RWPE1 (cell line): Measurements from ENCODE around the gene GPR39.
A peak's percentile ranks its signal among the peaks of the same experiment; 100 is the strongest.

Source experiments
- CTCF ChIA-PET: fragments of 350-600 bp; sonication (Branson Sonifier 250); formaldehyde crosslinking; extraction: SDS; loops from one replicate; lab custom pipeline; 2021; lab: Yijun Ruan, JAX
- POLR2A ChIA-PET: fragments of 400-600 bp; formaldehyde crosslinking; extraction: SDS; loops from one replicate; lab custom pipeline; 2020; ENCODE audit warnings: antibody characterized with exemption; ENCODE audit not compliant: low non-redundant PET; lab: Yijun Ruan, JAX
- DNase-seq: peaks from one replicate; pipeline ENCODE4 v3.0.0; 2012; ENCODE audit warnings: low spot score
- H3K27ac ChIP-seq: fragments of 450-650 bp; 2 replicates; pipeline ENCODE4 v1.5.1; 2017
- CTCF ChIP-seq: fragments of 450-650 bp; conservative IDR thresholded peaks from 2 replicates; pipeline ENCODE4 v1.5.1; 2017; ENCODE audit warnings: low read depth, mild to moderate bottlenecking

GPR39 gene

DNA sequence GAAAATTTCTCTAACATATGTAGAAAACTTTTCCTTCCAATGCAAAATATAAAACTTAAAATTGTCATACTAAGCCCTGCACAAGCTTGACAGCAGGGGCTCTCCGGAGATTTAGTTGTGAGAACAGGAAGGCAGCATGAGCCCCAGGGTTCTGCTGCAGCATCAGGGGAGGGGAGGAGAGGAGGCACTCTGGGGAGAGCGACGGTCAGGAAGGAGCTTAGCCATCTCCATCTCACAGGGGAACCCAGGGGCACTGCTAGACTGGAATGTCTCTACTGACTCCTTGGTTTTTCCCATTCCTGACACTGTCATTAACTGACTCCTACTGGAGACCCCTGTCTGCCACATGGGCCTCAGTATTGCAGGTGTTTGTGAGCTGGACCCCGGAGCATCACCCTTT, 123.6 kb downstream of the GPR39 start:
- CTCF ChIA-PET: interaction anchor here (0.6 kb wide), 1 partner anchor 90 kb away, joined by 3 read pairs; no protein-coding TSS in a partner anchor
- POLR2A ChIA-PET: no interaction called here
- no peak overlapping the region for H3K27ac ChIP-seq
- no peak for DNase-seq
- no peak for TF ChIP-seq CTCF

DNA sequence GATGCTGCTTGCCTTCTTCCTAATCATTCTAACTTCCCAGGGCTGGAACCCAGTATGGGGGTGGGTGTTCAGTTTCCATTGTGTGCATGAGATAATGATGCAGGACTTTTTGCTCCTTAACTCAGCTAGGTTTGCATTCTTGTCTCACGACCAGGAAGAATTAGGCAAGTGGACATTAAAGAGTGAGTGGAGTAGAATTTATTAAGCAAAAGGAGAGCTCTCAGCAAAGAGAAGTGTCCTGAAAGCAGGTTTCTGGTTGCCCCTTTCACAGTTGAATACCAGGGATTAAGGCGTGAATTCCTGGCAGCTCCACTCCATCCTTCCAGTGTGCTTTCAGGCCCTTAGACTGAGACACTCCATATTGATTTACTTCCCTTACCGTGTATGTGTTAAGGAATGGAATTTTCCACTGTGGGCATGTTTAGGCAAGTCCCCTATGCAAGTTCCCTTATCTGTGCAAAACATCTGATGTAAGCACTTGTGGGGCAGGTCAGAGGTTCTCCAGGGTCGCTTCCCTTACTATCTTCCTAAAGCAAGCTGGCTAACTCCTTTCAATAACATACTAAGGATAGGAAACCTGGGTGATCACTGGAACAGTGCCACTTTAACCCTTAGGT, 126.5 kb downstream of the GPR39 start:
- ChIA-PET CTCF (interaction anchor here (0.5 to 0.6 kb wide), 2 partner anchors 36 to 130 kb away, joined by 3 to 4 read pairs; no protein-coding TSS in a partner anchor), POLR2A (no interaction called here)
- H3K27ac ChIP-seq: no peak overlapping the region
- TF ChIP-seq CTCF: no peak
- DNase-seq: no peak

- TF ChIP-seq CTCF: no peak
- CTCF ChIA-PET: interaction anchor here (0.6 kb wide), 2 partner anchors 14 to 628 kb away, joined by 4 read pairs; no protein-coding TSS in a partner anchor
- H3K27ac ChIP-seq: no peak overlapping the region
- POLR2A ChIA-PET: no interaction called here
- DNase-seq: no peak
Observed at GRCh38 chr2:132544006-132544630, 127.5 kb downstream of the GPR39 start.

DNA sequence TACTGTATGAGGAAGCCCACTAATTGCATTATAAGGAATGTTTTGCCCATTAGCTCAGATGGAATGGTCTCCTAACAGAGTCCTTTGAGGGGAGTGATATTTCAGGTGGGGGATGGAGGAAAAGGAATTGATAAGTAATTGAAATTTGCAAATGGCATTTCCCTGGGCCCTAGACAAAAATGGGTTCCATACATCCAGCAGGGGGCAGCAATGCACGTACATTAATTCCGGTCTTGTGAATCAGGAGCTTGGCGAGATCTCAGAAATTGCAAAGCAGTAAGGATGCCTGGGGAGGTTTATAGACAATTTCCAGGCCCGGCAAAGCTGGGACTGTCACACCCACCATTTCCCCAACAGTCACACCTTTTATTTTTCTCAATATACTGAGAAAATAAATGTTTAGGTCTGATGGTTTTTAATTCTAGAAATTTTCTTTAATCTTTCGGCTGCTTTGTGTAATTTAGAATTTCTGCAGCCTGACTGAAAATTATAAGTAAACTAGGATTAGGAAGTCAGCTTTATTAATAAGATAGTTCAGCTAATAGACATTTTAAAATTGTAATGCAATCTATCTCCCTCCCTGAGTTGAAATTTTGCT, 130.6 kb downstream of the GPR39 start:
- DNase-seq: peak; percentile 37
- no peak overlapping the region for H3K27ac ChIP-seq
- POLR2A ChIA-PET: no interaction called here
- CTCF ChIA-PET: interaction anchor here (0.5 to 2.1 kb wide), 11 partner anchors 9 to 1297 kb away, joined by 3 to 7 read pairs (median 4); no protein-coding TSS in a partner anchor
- peak; percentile 34 for TF ChIP-seq CTCF

DNA sequence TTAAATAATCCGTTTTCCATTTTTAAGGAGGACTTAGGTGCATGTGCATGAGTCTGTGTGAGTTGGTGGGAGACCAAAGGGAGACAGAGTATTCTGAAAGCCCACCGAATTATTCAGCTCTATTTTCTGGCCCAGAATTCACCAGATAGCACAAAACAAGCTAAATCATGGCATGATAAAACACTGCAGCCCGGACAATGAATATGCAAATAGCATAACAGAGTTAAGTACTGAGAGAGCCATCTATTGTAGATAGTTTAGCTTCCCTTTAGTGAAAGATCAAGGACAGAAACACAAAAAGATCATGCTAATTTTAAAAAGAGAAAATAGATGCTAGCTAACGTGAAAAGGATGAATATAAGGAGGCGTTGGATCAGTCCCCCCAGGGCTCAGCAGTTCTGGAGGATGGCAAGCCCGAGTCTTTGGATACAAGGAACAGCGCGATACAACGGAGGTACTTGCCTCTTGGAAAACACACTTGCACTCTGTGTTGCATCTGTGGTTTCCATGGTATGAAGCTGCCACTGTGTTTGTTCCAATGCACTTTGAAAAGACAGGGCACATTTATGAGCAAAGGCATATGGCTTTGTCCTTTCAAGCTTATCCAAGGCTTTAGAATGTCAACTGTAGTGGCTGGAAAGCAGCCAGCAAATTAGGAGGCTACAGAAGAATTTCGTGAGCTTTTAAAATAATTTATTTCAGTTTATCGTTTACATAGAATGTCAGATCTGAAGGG, 133.5 kb downstream of the GPR39 start:
- TF ChIP-seq CTCF: no peak
- no peak for DNase-seq
- POLR2A ChIA-PET: no interaction called here
- CTCF ChIA-PET: interaction anchor here (0.6 kb wide), 1 partner anchor 1295 kb away, joined by 3 read pairs; no protein-coding TSS in a partner anchor
- no peak overlapping the region for H3K27ac ChIP-seq

DNA sequence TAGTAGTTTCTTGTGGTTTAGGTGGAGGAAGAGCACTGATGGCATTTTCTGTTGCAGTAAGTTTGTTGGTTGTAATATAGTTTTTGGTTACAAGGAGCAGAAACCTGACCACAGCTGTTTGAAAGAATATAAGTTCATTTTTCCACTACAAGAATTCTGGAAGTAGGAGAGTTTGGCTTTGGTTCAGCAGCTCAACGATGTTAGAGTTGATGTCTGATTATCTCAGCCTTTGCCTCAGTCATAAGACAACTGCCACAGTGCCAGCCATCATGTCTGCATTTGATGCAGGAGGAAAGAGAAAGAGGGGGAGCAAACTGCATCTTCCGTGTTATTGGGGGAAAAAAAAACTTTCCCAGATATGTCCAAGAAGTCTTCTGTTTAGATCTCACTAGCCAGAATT, 134.3 kb downstream of the GPR39 start:
- CTCF ChIA-PET: interaction anchor here (0.6 kb wide), 1 partner anchor 1294 kb away, joined by 3 read pairs; no protein-coding TSS in a partner anchor
- no peak for DNase-seq
- H3K27ac ChIP-seq: no peak overlapping the region
- TF ChIP-seq CTCF: no peak
- POLR2A ChIA-PET: no interaction called here
